HG02610 (cell line): ENCODE results near the gene CLK1.
A peak's percentile ranks its signal among the peaks of the same experiment; 100 is the strongest.

ENCODE experiments used
- ATAC-seq: cut with Tn5 transposase; IDR thresholded peaks from one replicate; pipeline ENCODE4 v1.9.1; 2021; ENCODE audit warnings: mild to moderate bottlenecking, moderate library complexity; ENCODE audit not compliant: unreplicated experiment

The CLK1 gene

DNA sequence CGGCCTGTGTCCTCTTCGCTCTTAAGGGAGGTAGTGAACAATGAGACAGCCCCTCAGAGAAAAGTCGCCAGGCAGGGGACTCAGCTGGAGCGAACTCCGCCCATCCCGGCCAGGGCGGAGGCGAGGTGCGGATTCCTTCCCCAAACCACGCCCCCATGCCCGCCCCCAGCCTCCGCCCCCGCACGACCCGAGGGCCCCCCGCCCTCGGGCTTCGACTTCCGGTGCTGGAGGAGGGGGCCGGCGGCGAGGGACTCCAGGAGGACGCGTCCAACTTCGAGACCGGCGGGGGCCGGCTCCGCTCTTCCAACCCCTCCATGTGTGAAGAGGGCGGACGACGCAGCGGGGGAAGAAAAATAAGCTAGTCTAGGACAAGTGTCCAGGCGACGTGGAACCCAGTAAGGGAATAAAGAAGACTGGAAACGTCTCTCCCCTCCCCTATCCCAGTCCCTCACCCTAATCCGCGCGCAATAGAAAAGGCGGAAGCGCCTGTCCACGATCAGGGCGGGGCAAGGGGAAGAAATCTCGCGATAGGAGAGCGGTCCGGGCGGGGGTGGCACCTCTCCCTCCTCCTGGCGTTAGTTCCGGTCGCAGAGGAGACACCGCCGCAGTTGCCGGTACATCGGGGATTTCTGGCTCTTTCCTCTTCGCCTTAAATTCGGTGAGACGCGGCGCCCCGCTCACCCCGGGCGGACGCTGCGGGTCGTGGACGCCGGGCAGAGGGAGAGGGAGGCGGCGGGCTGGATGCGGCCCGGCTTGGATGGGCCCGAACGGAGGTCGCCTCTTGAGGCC lies 52.9 kb downstream of the CLK1 start, which contains the start of gene BZW1:
Gene BZW1 (plus strand): TSS at position 578 of the 789 bp plus-strand sequence. CDS start 1,308 bp downstream, outside the sequence.
- peak; percentile 62 for ATAC-seq

DNA sequence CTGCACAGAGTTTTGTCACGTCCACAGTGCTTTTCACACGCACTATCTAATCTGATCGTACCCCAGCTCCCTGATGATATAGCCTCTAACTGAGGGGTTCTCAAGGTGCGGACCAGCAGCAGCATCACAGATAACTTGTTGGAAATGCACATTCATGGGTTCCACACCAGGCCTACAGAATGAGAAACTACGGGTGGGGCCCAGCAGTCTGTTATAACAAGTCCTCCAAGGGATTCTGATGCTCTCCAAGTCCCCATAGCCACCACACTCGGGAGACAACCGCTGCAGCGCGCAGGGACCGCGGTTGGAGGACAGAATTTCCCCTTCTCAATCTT lies 53.5 kb downstream of the CLK1 start:
- no peak for ATAC-seq

DNA sequence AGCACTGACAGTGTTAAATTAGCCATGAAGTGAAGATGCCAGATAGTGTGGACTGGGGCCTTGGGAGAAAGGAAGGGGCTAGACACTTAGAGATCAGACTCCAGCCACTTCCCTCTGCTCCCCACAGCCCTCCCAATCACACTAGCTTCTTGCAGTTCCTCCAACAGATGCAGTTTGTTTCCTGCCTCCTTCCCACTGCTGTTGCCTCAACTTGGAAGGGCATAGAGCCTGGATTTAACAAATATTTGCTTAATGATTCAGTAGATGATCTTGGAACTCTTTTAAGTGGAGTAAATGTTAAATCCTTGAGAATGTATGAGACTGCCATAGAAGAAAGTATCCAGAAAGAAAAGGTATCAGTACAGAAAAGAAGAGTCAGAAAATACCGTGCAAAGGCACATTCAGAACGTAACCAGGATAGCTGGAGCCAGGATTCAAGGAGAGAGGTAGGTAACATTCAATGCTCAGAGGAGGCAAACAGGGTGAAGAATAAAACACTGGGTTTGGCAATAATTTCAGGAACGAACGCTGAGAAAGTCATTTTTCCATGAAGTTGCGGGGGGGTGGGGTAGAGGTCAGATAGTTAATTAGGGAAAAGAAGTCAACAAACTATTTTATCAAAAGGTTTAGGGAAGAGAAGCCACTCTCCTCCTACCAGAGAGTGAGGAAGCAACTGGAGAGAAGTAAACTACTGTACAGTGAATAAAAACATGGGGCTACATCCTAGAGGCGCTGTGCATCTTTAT lies 54.0 kb downstream of the CLK1 start:
- no peak for ATAC-seq

DNA sequence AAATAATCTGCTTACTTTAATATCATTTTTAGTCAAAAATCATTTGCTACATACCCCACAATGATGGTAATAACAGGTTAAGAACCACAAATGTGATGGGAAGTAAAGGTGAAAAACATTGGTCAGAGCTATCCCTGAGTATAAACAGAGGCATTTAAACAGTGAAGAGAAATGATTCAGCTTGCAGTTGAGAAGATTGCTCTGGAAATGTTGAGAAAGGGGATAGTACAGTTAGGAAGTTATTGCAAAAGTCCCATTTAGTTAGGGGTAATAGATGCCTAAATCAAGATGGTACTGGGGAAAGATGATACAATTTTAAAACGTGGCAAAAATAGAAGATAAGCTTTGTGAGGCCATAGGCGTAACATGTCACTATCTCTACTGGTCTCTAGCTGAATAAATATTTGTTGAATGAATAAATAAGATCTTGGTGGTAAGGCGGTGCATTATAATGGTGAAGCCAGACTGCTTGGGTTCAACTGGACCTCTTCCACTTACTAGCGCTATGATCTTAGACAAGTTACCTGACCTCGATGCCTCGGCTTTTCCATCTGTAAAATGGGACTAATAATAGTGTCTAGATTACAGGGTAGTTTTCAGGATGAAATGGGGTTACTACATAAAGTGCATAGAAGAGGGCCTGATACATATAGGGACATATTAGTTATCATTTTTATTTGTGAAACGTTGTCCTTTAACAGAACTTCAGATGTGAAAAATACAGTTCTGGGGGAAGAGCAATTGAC lies 54.8 kb downstream of the CLK1 start:
- no peak for ATAC-seq
